ENCODE data around the gene ZDHHC11B.
"Not testable (repeated sequence)": the region's sequence is repeated elsewhere in the genome, so short reads cannot be mapped to it uniquely, and the experiment has no call there.

ZDHHC11B gene

GRCh38 chr5:751992-752391 is 32.5 kb downstream of the ZDHHC11B start:
- not testable (repeated sequence) for DNase-seq

- DNase-seq: no peak
Measured at GRCh38 chr5:751496-751895, 33.0 kb downstream of the ZDHHC11B start.

- not testable (repeated sequence) for DNase-seq
Measured at GRCh38 chr5:750226-750625, 34.3 kb downstream of the ZDHHC11B start.

- DNase-seq: no peak
Measured at GRCh38 chr5:749101-749670, 35.3 kb downstream of the ZDHHC11B start.

- DNase-seq: not testable (repeated sequence)
Measured at GRCh38 chr5:748011-748980, 36.2 kb downstream of the ZDHHC11B start.

GRCh38 chr5:747303-747844 is 37.2 kb downstream of the ZDHHC11B start:
- not testable (repeated sequence) for DNase-seq

GRCh38 chr5:746258-746761 is 38.2 kb downstream of the ZDHHC11B start:
- no peak for DNase-seq

- DNase-seq: not testable (repeated sequence)
Measured at GRCh38 chr5:745272-746142, 39.0 kb downstream of the ZDHHC11B start.

- not testable (repeated sequence) for DNase-seq
Measured at GRCh38 chr5:743696-744404, 40.7 kb downstream of the ZDHHC11B start.

- not testable (repeated sequence) for DNase-seq
Measured at GRCh38 chr5:742276-742675, 42.3 kb downstream of the ZDHHC11B start.

GRCh38 chr5:734145-734544 is 50.4 kb downstream of the ZDHHC11B start:
- not testable (repeated sequence) for DNase-seq

- DNase-seq: not testable (repeated sequence)
Measured at GRCh38 chr5:732754-733454, 51.6 kb downstream of the ZDHHC11B start.

- not testable (repeated sequence) for DNase-seq
Measured at GRCh38 chr5:729225-729624, 55.3 kb downstream of the ZDHHC11B start.

GRCh38 chr5:727087-727486 is 57.4 kb downstream of the ZDHHC11B start:
- DNase-seq: not testable (repeated sequence)

GRCh38 chr5:723865-724264 is 60.7 kb downstream of the ZDHHC11B start:
- DNase-seq: not testable (repeated sequence)

GRCh38 chr5:723309-723708 is 61.2 kb downstream of the ZDHHC11B start:
- DNase-seq: not testable (repeated sequence)

GRCh38 chr5:719379-719778 is 65.2 kb downstream of the ZDHHC11B start:
- not testable (repeated sequence) for DNase-seq

- no peak for DNase-seq
Measured at GRCh38 chr5:717143-717542, 67.4 kb downstream of the ZDHHC11B start.

GRCh38 chr5:716740-717139 is 67.8 kb downstream of the ZDHHC11B start:
- DNase-seq: not testable (repeated sequence)

- not testable (repeated sequence) for DNase-seq
Measured at GRCh38 chr5:715636-716035, 68.9 kb downstream of the ZDHHC11B start.

Measured in activated CD4-positive, CD25-positive, alpha-beta regulatory T cell treated with anti-CD3 and anti-CD28 coated beads, Interleukin-2, amount 50 U/mL, for 72 hours (primary cell).